Psoas muscle (tissue), 8 donors: ENCODE results near the gene FRY. TPM values are rescaled to one million over a fixed set of nuclear protein-coding genes. Genes with fewer than 3 reads are reported as not detected.
A peak's percentile ranks its signal among the peaks of the same experiment; 100 is the strongest.
"Not testable (repeated sequence)": the region's sequence is repeated elsewhere in the genome, so short reads cannot be mapped to it uniquely, and the experiment has no call there.

Experiments
- ATAC-seq, 4 donors: fragments of 200-7000 bp; cut with Tn5 transposase; one replicate each; pipeline ENCODE4 v1.9.1; 2020; ENCODE audit warnings: moderate library complexity in 3 of 4, mild to moderate bottlenecking in 2 of 4
- DNase-seq, 2 donors: peaks; one replicate each; pipeline ENCODE4 v3.0.0-alpha.2; 2020
- H3K27ac ChIP-seq: fragments of 200-600 bp; one replicate; pipeline ENCODE4 v1.8.0; 2022
- H3K27me3 ChIP-seq, 3 donors: fragments of 200-600 bp in 1 of 3; one replicate each; pipeline versions ENCODE4 v1.6.1 to v1.8.0; 2013 to 2022; ENCODE audit warnings: low read length in 2 of 3, mild to moderate bottlenecking in 2 of 3, moderate library complexity in 1 of 3; ENCODE audit not compliant: insufficient read depth in 3 of 3
- H3K36me3 ChIP-seq, 2 donors: fragments of 200-600 bp in 1 of 2; one replicate each; pipeline versions ENCODE4 v1.6.1 to v1.8.0; 2013 to 2022; ENCODE audit warnings: low read depth in 1 of 2, mild to moderate bottlenecking in 1 of 2, moderate library complexity in 1 of 2; ENCODE audit not compliant: insufficient read depth in 1 of 2
- H3K4me1 ChIP-seq: fragments of 200-600 bp; one replicate; pipeline ENCODE4 v1.8.0; 2022
- H3K4me3 ChIP-seq: fragments of 200-600 bp; one replicate; pipeline ENCODE4 v1.8.0; 2022; ENCODE audit warnings: mild to moderate bottlenecking
- H3K9me3 ChIP-seq: fragments of 200-600 bp; one replicate; pipeline ENCODE4 v1.8.0; 2022
- WGBS, 3 donors: extraction: QIAGEN DNeasy Blood & Tissue Kit; methylation state at CpG; one replicate each; pipeline versions ENCODE4 v1.1.6 to v1.1.7; 2013; 5-methylcytosine and 5-hydroxymethylcytosine counted together
- intact Hi-C, 2 donors: fragments of 100-400 bp; cut with DNase I; formaldehyde crosslinking; loops; one replicate each; pipeline versions ENCODE4 v1.11.0 to v1.14.2; 2022
- polyA plus RNA-seq, 3 donors: library from polyadenylated mRNA; stranded (reverse); fragments of 200-250 nt; gene quantifications; one replicate each; pipeline ENCODE4 v1.2.3, GENCODE V29; 2013
- total RNA-seq, 4 donors: library from RNA; stranded (reverse); fragmentation: NEBNext Ultra II Directional in 2 of 4; extraction: Animal tissue kit (Norgen Biotek cat#: 25700) in 2 of 4; gene quantifications; one replicate each; pipeline versions ENCODE4 v1.2.1 to v1.2.4, GENCODE V29; 2021 to 2023
- TF ChIP-seq, protein P1 (sequence below): fragments of 200-600 bp; IDR thresholded peaks from one replicate; pipeline ENCODE4 v1.8.0; 2022; ENCODE audit warnings: antibody characterized with exemption
- donor health status: healthy with polysubstance abuse.
- donor health status: DM: no; HTN: no; CAD: no; lungs with moderate emphysema.
- donor health status: Bipolar disorder and iron deficiency.
- donor health status: healthy.
- donor health status: DM: yes; HTN: yes; CAD: no.
- donor health status: DM: no; HTN: no; CAD: no.
- donor health status: DM: no; HTN: no; CAD: no.
- donor health status: DM: yes; HTN: yes; CAD: no.

Gene FRY
- total and polyA plus RNA-seq, 7 donors: 7.1 to 56.9 (median 24.0) TPM

DNA sequence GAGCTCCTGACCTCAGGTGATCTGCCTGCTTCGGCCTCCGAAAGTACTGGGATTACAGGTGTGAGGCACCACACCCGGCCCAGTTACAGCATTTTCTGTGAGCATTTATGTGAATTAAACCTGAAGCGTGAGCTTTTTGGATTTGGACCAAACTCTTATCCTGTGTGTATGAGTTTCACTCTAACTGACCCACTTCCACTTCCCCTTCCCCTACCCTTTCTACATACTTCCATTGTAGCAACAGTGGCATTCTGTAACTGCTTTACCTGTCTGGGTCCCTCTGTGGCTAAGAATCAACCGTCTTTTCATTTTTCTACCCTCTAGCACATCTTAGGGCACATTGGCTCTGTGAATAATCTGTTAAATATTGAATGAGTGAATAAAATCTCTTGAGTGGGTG lies 16.2 kb downstream of the FRY start:
- Histone ChIP-seq H3K4me3 (no peak overlapping the region), H3K27ac (no peak overlapping the region), H3K9me3 (no peaks in the 10 kb centered on the region), H3K27me3 (no peaks in the 10 kb centered on the region), H3K36me3 (no peaks in the 10 kb centered on the region), H3K4me1 (peaks cover 8% of the 10 kb centered on the region)
- ATAC-seq: no peak
- intact Hi-C loops: no loop called here
- TF ChIP-seq, protein P1, sequence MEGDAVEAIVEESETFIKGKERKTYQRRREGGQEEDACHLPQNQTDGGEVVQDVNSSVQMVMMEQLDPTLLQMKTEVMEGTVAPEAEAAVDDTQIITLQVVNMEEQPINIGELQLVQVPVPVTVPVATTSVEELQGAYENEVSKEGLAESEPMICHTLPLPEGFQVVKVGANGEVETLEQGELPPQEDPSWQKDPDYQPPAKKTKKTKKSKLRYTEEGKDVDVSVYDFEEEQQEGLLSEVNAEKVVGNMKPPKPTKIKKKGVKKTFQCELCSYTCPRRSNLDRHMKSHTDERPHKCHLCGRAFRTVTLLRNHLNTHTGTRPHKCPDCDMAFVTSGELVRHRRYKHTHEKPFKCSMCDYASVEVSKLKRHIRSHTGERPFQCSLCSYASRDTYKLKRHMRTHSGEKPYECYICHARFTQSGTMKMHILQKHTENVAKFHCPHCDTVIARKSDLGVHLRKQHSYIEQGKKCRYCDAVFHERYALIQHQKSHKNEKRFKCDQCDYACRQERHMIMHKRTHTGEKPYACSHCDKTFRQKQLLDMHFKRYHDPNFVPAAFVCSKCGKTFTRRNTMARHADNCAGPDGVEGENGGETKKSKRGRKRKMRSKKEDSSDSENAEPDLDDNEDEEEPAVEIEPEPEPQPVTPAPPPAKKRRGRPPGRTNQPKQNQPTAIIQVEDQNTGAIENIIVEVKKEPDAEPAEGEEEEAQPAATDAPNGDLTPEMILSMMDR: no peak
- DNase-seq: no peak
- WGBS, 3 donors: 86 to 90% (median 88%) methylated on average over 5 of the region's 5 CpGs

DNA sequence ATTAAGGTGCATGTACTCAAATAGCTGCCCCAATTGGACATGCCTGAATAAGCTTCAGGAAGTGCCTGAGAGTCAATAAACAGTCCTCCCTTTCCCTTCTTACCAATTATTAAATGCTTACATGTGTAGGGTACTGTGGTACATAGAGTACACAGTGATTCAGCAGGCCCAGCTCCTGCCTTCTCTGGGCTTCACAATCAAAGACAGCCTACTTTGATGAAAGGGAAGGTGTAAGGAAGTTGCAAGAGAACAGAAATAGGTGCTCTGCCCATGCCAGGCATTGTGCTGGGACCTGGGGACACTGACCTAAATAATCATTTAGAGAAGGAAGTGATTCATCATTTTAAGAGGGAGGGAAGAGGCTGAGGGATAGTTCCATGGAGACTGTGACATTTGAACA lies 17.2 kb downstream of the FRY start:
- peak overlapping the region; percentile 9 for H3K27ac ChIP-seq
- intact Hi-C loops: no loop called here
- H3K4me1 ChIP-seq: peaks cover 8% of the 10 kb centered on the region
- no peaks in the 10 kb centered on the region for H3K27me3 ChIP-seq
- H3K36me3 ChIP-seq: no peaks in the 10 kb centered on the region
- TF ChIP-seq, protein P1: no peak
- no peak for DNase-seq
- no peak overlapping the region for H3K4me3 ChIP-seq
- ATAC-seq: peak; percentile 78 to 95 (median 86)
- no peaks in the 10 kb centered on the region for H3K9me3 ChIP-seq

DNA sequence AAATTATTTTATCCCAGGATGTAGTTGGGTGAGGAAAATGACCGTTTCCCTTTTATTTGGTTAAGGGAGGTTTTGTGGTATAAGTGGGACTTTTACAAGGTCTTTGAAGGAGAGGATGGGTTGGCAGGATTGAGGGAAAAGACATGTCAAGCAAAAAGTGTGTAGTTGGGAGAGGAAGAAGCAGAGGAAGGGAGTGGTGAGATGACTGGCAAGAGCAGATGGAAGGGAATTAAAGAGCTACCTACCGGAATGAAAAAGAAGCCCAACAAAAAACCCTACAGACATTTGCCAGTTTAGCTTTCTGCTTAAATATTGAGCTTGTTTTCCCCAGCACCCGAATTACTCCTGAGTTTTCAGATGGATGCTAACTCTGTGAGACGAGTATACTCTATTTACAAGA lies 19.6 kb downstream of the FRY start:
- no peaks in the 10 kb centered on the region for H3K36me3 ChIP-seq
- peaks cover 8% of the 10 kb centered on the region for H3K4me1 ChIP-seq
- no peaks in the 10 kb centered on the region for H3K9me3 ChIP-seq
- H3K4me3 ChIP-seq: no peak overlapping the region
- WGBS, 3 donors: 39 to 49% (median 48%) methylated on average over 4 of the region's 4 CpGs
- TF ChIP-seq, protein P1: no peak
- H3K27ac ChIP-seq: no peak overlapping the region
- ATAC-seq: no peak
- DNase-seq: no peak
- intact Hi-C loops: no loop called here
- H3K27me3 ChIP-seq: no peaks in the 10 kb centered on the region

DNA sequence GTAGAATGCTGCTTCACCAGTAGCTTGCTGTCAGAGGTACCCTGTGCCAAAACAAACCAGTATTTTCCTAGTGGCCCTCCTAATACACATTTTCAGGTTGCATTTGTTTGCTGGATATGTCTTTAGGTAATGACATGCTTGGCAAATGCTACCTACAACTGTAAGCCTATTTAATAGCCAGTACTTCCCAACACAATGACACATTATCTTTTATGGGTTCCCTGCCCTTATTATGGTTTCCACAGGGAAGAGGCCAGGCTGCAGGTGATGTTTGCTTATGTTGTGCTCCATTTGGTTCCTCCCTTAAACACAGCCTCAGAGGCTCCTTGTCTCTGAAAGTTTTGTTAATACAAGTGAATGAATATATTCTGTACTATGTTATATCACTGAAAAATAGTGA lies 24.7 kb downstream of the FRY start:
- DNase-seq (no peak), ATAC-seq (no peak)
- TF ChIP-seq, protein P1: no peak
- Histone ChIP-seq H3K27ac (no peak overlapping the region), H3K4me1 (peaks cover 21% of the 10 kb centered on the region), H3K36me3 (no peaks in the 10 kb centered on the region), H3K9me3 (no peaks in the 10 kb centered on the region), H3K27me3 (no peaks in the 10 kb centered on the region), H3K4me3 (no peak overlapping the region)
- intact Hi-C loops: no loop called here

DNA sequence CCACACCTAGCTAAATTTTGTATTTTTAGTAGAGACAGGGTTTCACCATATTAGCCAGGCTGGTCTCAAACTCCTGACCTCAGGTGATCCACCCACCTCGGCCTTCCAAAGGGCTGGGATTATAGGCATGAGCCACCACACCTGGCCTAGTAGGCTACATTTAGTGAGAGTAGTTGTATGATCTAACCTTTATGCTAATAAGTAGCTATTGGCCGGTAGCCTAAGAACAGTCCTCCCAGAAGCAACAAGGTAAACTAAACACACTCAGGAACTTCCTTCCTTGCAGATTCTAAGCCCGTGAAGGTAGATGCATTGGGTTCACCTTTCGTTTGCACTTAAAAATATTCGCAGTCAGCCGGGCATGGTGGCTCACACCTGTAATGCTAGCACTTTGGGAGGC lies 25.8 kb downstream of the FRY start:
- DNase-seq, H3K27ac ChIP-seq, ATAC-seq, H3K27me3 ChIP-seq, H3K36me3 ChIP-seq, intact Hi-C loops, H3K9me3 ChIP-seq, H3K4me3 ChIP-seq: not testable (repeated sequence)
- 95 to 96% (median 96%) methylated on average over 6 of the region's 6 CpGs for WGBS, 3 donors
- H3K4me1 ChIP-seq: peaks cover 28% of the 10 kb centered on the region
